Esophagus squamous epithelium (tissue), 5 donors: ENCODE data around the gene ATP7B. TPM values are rescaled to one million over a fixed set of nuclear protein-coding genes. Genes with fewer than 3 reads are reported as not detected.

Experiments
- DNase-seq: peaks from one replicate; lab custom pipeline; 2025; lab: John Stamatoyannopoulos, UW
- H3K27ac ChIP-seq, 4 donors: fragments of 200-600 bp; sonication (generic); one replicate each; pipeline ENCODE4 v1.5.1; 2016 to 2019; ENCODE audit warnings: mild to moderate bottlenecking in 1 of 4
- H3K27me3 ChIP-seq, 4 donors: fragments of 200-600 bp; sonication (generic); 1 replicate in 3 of 4; 2 replicates in 1 of 4; pipeline versions ENCODE4 v1.5.1 to v1.6.0; 2017 to 2021; ENCODE audit warnings: antibody characterized with exemption in 1 of 4
- H3K36me3 ChIP-seq, 3 donors: fragments of 200-600 bp; sonication (generic); one replicate each; pipeline ENCODE4 v1.5.1; 2016 to 2019
- H3K4me1 ChIP-seq, 3 donors: fragments of 200-600 bp; sonication (generic); one replicate each; pipeline ENCODE4 v1.5.1; 2017 to 2019
- H3K4me3 ChIP-seq, 4 donors: fragments of 200-600 bp; sonication (generic); 1 replicate in 3 of 4; 2 replicates in 1 of 4; pipeline ENCODE4 v1.5.1; 2016 to 2019; ENCODE audit warnings: mild to moderate bottlenecking in 2 of 4, moderate library complexity in 1 of 4
- H3K9me3 ChIP-seq, 3 donors: fragments of 200-600 bp; sonication (generic); one replicate each; pipeline ENCODE4 v1.5.1; 2016 to 2019
- POLR2A ChIP-seq, 4 donors: fragments of 450-650 bp; IDR thresholded peaks; one replicate each; pipeline ENCODE4 v1.6.1; 2017; ENCODE audit warnings: antibody characterized with exemption in 4 of 4, mild to moderate bottlenecking in 4 of 4, moderate library complexity in 3 of 4
- WGBS, 2 donors: methylation state at CpG; one replicate each; pipeline ENCODE4 v1.1.5; 2018; 5-methylcytosine and 5-hydroxymethylcytosine counted together
- intact Hi-C: fragments of 100-400 bp; cut with DNase I; formaldehyde crosslinking; loops from one replicate; pipeline ENCODE4 v1.15.0; 2022
- total RNA-seq, 4 donors: library from RNA; depleted of rRNA; stranded (reverse); fragments of >200 nt; gene quantifications; one replicate each; pipeline ENCODE4 v1.1.0, GENCODE V29; 2016
- TF ChIP-seq, protein P1 (sequence below), 6 experiments: fragments of 450-650 bp in 4 of 6; fragments of 200-600 bp in 2 of 6; sonication (generic) in 2 of 6; IDR thresholded peaks; one replicate each; pipeline ENCODE4 v1.5.1; 2016 to 2019; ENCODE audit warnings: antibody characterized with exemption in 6 of 6, mild to moderate bottlenecking in 4 of 6, moderate library complexity in 4 of 6
- donor health status: DM: yes; HTN: yes; CAD: no.

Gene ATP7B
- total RNA-seq, 4 donors from 2014 or later = 0.99 to 3.6 (median 2.6) TPM

DNA sequence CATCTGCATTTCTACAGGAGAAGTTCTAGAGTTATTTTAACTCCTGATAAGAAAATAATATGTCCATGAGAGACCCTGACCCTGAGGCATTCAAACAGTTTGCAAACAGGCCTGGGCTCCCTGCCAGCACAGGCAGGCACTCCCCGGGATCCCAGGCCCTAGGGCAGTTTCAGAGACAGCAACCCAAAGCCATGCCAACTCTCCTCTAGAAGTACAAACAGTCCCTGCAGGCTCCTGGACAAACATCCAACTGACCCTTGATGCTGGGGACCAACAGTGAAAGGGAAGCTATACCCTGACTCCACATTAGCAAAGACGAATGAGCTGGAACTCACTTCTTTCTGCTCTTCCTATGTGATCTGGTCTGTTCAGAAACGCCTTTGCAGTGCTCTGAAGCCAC is 104.7 kb downstream of the ATP7B start:
- Histone ChIP-seq H3K4me3 (no peak overlapping the region), H3K36me3 (no peaks in the 10 kb centered on the region), H3K9me3 (no peaks in the 10 kb centered on the region), H3K4me1 (peaks cover 0 to under 1% (median 0%) of the 10 kb centered on the region in 3 donors), H3K27me3 (peaks cover 0 to 16% (median 0%) of the 10 kb centered on the region in 4 donors), H3K27ac (no peak overlapping the region)
- no peak for DNase-seq
- no peak for TF ChIP-seq POLR2A (IDR thresholded peaks at IDR 0.05)
- TF ChIP-seq, protein P1, sequence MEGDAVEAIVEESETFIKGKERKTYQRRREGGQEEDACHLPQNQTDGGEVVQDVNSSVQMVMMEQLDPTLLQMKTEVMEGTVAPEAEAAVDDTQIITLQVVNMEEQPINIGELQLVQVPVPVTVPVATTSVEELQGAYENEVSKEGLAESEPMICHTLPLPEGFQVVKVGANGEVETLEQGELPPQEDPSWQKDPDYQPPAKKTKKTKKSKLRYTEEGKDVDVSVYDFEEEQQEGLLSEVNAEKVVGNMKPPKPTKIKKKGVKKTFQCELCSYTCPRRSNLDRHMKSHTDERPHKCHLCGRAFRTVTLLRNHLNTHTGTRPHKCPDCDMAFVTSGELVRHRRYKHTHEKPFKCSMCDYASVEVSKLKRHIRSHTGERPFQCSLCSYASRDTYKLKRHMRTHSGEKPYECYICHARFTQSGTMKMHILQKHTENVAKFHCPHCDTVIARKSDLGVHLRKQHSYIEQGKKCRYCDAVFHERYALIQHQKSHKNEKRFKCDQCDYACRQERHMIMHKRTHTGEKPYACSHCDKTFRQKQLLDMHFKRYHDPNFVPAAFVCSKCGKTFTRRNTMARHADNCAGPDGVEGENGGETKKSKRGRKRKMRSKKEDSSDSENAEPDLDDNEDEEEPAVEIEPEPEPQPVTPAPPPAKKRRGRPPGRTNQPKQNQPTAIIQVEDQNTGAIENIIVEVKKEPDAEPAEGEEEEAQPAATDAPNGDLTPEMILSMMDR (IDR thresholded peaks at IDR 0.05) = no peak
- intact Hi-C loops = no loop called here
- 45 to 60% methylated on average over 2 to 3 of the region's 3 CpGs for WGBS, 2 donors

DNA sequence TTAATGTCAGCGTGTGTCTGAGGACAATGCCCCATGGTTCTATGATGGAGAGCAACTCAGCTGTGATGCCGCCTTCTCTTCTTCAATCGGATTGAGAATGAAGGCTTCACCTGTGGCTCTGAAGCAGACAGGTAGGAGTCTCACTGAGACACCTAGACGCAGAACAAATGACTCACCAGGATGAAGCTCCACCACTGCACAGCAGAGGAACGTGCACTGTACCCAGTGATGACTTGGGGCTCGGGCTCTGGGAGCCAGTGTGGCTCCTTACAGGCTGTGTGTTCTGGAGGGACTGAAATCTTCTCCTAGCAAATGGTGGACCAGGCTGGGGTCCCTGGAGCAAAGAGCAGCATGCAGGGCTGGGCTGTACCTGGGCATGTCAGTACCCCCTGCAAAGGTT is 105.5 kb downstream of the ATP7B start:
- Histone ChIP-seq H3K27me3 (peaks cover 0 to 13% (median 0%) of the 10 kb centered on the region in 4 donors), H3K9me3 (no peaks in the 10 kb centered on the region), H3K36me3 (no peaks in the 10 kb centered on the region), H3K4me3 (no peak overlapping the region), H3K4me1 (no peaks in the 10 kb centered on the region), H3K27ac (no peak overlapping the region)
- TF ChIP-seq, protein P1 (IDR thresholded peaks at IDR 0.05) = no peak
- no peak for TF ChIP-seq POLR2A (IDR thresholded peaks at IDR 0.05)
- WGBS, 2 donors = 74% methylated on average over 3 of the region's 6 CpGs; no CpG with 5 or more reads in 1 of the 2 donors
- intact Hi-C loops = no loop called here
- DNase-seq = no peak

DNA sequence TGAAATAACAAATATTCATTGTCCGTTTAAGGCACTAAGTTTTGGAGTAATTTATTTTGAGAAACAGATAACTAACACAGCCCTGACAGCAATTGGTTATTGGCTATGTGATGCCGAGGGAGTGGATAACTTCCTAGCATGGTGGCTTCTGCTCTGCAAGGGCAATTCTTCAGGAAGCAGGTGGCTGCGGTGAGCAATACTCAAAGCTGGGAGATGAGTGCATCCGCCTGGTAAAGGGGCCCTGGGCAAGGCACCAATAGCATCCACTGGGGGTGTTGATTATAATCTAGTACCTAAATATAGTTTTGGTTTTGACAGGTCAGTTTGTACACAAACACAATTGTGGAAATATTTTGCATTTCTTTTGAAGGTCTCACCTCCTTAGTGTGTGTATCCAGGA is 108.5 kb downstream of the ATP7B start:
- Histone ChIP-seq H3K9me3 (no peaks in the 10 kb centered on the region), H3K27ac (no peak overlapping the region), H3K4me1 (no peaks in the 10 kb centered on the region), H3K27me3 (peaks cover 0 to 5% (median 0%) of the 10 kb centered on the region in 4 donors), H3K36me3 (no peaks in the 10 kb centered on the region), H3K4me3 (no peak overlapping the region)
- intact Hi-C loops = no loop called here
- TF ChIP-seq POLR2A (IDR thresholded peaks at IDR 0.05) = no peak
- TF ChIP-seq, protein P1 (IDR thresholded peaks at IDR 0.05) = no peak
- DNase-seq = no peak
- 64 to 78% methylated on average over 4 of the region's 4 CpGs for WGBS, 2 donors

DNA sequence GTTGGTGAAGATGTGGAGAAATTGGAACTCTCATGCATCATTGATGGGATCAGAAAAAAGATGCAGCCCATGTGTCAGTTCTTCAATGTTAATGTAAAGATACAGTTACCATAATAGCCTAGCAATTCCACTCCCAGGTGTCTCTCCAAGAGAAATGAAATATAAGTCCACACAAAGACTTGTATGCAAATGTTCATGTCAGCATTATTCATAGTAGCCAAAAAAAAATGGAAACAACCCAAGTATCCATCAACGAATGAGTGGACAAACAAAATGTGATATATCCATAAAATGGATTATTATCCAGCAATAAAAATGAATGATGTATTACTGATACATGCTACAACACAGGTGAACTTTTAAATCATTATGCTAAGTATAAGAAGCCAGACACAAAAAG is 110.8 kb downstream of the ATP7B start:
- Histone ChIP-seq H3K36me3 (no peaks in the 10 kb centered on the region), H3K27ac (no peak overlapping the region), H3K4me3 (no peak overlapping the region), H3K9me3 (no peaks in the 10 kb centered on the region), H3K4me1 (no peaks in the 10 kb centered on the region), H3K27me3 (peaks cover 0 to 19% (median 0%) of the 10 kb centered on the region in 4 donors)
- DNase-seq = no peak
- intact Hi-C loops = no loop called here
- WGBS, 2 donors = 73 to 77% methylated on average over 1 of the region's 1 CpG
- TF ChIP-seq, protein P1 (IDR thresholded peaks at IDR 0.05) = no peak
- TF ChIP-seq POLR2A (IDR thresholded peaks at IDR 0.05) = no peak

DNA sequence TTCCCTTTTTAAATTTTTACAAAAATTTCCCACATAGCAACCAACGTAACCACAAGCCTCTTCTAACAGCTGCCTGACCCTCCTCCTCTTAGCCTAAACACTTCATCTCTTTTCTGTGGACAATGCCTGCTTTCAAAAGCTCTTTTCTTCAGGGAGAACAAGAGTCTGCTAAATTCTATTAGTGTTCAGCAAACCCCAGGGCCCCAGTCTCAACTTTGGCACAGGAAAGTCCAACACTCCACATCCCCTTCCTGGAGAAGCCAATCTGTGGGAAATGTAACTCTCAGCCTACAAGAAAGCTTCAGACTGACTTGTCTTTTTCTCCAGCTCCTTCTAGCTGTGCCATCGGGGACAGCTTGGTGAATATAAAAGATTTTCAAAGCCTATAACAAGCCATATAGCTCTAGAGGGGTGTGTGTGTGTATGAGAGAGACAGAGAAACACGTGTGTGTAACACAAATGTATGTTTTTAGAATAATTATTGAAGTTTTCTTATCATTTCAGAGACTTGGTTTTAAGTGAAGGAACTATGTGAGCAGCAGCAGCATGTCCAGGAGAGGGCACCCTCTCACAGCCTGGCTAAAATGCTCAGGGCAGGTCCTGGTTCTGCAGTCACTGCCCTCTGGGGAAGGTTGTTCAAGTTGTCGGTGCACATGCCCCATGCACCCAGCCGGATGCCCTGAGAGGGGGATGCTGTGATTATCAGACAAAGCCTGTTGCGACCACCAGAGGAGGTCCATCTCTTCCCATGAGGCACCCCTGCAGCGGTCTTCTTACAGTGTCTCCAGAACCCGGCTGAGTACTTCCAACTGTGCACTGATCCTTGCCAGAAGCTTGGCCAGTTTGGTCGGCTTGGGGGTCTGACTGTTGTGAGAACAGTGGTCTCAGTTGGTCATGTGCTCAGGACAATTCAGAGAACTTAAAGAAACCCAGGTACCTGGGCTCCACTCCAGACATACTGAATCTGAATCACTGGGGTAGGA is 115.1 kb downstream of the ATP7B start:
- intact Hi-C loops = loop anchor here (10.0 kb wide), 1 partner anchor 229 kb away; the partner anchor contains the start of gene NEK5
- Histone ChIP-seq H3K9me3 (no peaks in the 10 kb centered on the region), H3K27ac (no peak overlapping the region), H3K27me3 (peaks cover 0 to 55% (median 0%) of the 10 kb centered on the region in 4 donors), H3K4me1 (no peaks in the 10 kb centered on the region), H3K4me3 (no peak overlapping the region), H3K36me3 (no peaks in the 10 kb centered on the region)
- TF ChIP-seq, protein P1 (IDR thresholded peaks at IDR 0.05) = peak in 5 of 6 experiments; percentile 35 to 67 (median 48)
- TF ChIP-seq POLR2A (IDR thresholded peaks at IDR 0.05) = no peak
- WGBS, 2 donors = 29 to 33% methylated on average over 7 to 9 of the region's 9 CpGs
- no peak for DNase-seq
